Fibroblast of lung (primary cell): ENCODE measurements around the gene PCF11. TPM values are rescaled to one million over a fixed set of nuclear protein-coding genes. Genes with fewer than 3 reads are reported as not detected.

Experiments
- DNase-seq, 2 donors: peaks; one replicate each; pipeline versions ENCODE4 v3.0.0 to v3.0.0-alpha.2; 2010; ENCODE audit warnings: low read depth in 2 of 2
- H2AFZ ChIP-seq: 2 replicates; pipeline ENCODE4 v1.5.1; 2012; ENCODE audit warnings: low read length, control low read depth, inconsistent platforms
- H3K27ac ChIP-seq: 2 replicates; pipeline ENCODE4 v1.5.1; 2011; ENCODE audit warnings: low read length, control low read depth; ENCODE audit not compliant: insufficient read depth
- H3K27me3 ChIP-seq: 2 replicates; pipeline ENCODE4 v1.5.1; 2011; ENCODE audit warnings: mild to moderate bottlenecking, low read length; ENCODE audit not compliant: control insufficient read depth, insufficient read depth
- H3K36me3 ChIP-seq: 2 replicates; pipeline ENCODE4 v1.5.1; 2011; ENCODE audit warnings: low read length; ENCODE audit not compliant: control insufficient read depth, insufficient read depth
- H3K4me1 ChIP-seq: 2 replicates; pipeline ENCODE4 v1.5.1; 2011; ENCODE audit warnings: low read length; ENCODE audit not compliant: control insufficient read depth, insufficient read depth; ENCODE audit errors: extremely low read depth
- H3K4me2 ChIP-seq: 2 replicates; pipeline ENCODE4 v1.5.1; 2011; ENCODE audit warnings: low read length, control low read depth; ENCODE audit not compliant: insufficient read depth; ENCODE audit errors: extremely low read depth
- H3K4me3 ChIP-seq, 4 experiments: fragments of 200-600 bp in 1 of 4; sonication (generic) in 1 of 4; replicated peaks in 1 of 4; 2 replicates each; pipeline ENCODE4 v1.5.1; 2011 to 2016; ENCODE audit warnings: low read length in 4 of 4, low read depth in 3 of 4, mild to moderate bottlenecking in 3 of 4, control low read depth in 2 of 4, inconsistent platforms in 1 of 4, mixed read lengths in 1 of 4; ENCODE audit not compliant: insufficient read depth in 1 of 4; ENCODE audit errors: control extremely low read depth in 1 of 4
- H3K79me2 ChIP-seq: 2 replicates; pipeline ENCODE4 v1.5.1; 2012; ENCODE audit warnings: mild to moderate bottlenecking, low read length, inconsistent platforms; ENCODE audit not compliant: control insufficient read depth, insufficient read depth
- H3K9ac ChIP-seq: 2 replicates; pipeline ENCODE4 v1.5.1; 2011; ENCODE audit warnings: mild to moderate bottlenecking, low read length, control low read depth; ENCODE audit not compliant: insufficient read depth
- H3K9me3 ChIP-seq: 2 replicates; pipeline ENCODE4 v1.5.1; 2012; ENCODE audit warnings: low read depth, low read length; ENCODE audit not compliant: control insufficient read depth, insufficient read depth
- H4K20me1 ChIP-seq: 2 replicates; pipeline ENCODE4 v1.5.1; 2011; ENCODE audit warnings: low read length; ENCODE audit not compliant: control insufficient read depth, insufficient read depth; ENCODE audit errors: extremely low read depth
- EZH2 ChIP-seq: IDR thresholded peaks from 2 replicates; pipeline ENCODE4 v1.5.1; 2012; ENCODE audit warnings: low read length, control low read depth, mild to moderate bottlenecking; ENCODE audit errors: missing control alignments
- polyA minus RNA-seq: library from RNA; depleted of rRNA, polyadenylated mRNA; stranded (reverse); fragments of >200 nt; gene quantifications from 2 replicates; pipeline ENCODE4 v1.2.3, GENCODE V29; 2011; ENCODE audit warnings: low replicate concordance
- polyA plus RNA-seq, 2 donors: library from polyadenylated mRNA; depleted of rRNA in 1 of 2; stranded (reverse) in 1 of 2; unstranded in 1 of 2; fragments of >200 nt; gene quantifications; 2 replicates each; pipeline ENCODE4 v1.2.1, GENCODE V29; 2011 to 2012; ENCODE audit warnings: missing spikeins in 1 of 2
- total RNA-seq: library from RNA; depleted of rRNA; stranded (reverse); fragments of >200 nt; gene quantifications from 2 replicates; pipeline ENCODE4 v1.2.1, GENCODE V29; 2014
- TF ChIP-seq, protein P1 (sequence below), 2 donors: IDR thresholded peaks in 1 of 2; conservative IDR thresholded peaks in 1 of 2; 1 replicate in 1 of 2; 2 replicates in 1 of 2; pipeline ENCODE4 v1.5.1; 2011 to 2012; ENCODE audit warnings: low read length in 2 of 2, control low read depth in 1 of 2, inconsistent platforms in 1 of 2, low read depth in 1 of 2, mild to moderate bottlenecking in 1 of 2

The PCF11 gene, protein sequence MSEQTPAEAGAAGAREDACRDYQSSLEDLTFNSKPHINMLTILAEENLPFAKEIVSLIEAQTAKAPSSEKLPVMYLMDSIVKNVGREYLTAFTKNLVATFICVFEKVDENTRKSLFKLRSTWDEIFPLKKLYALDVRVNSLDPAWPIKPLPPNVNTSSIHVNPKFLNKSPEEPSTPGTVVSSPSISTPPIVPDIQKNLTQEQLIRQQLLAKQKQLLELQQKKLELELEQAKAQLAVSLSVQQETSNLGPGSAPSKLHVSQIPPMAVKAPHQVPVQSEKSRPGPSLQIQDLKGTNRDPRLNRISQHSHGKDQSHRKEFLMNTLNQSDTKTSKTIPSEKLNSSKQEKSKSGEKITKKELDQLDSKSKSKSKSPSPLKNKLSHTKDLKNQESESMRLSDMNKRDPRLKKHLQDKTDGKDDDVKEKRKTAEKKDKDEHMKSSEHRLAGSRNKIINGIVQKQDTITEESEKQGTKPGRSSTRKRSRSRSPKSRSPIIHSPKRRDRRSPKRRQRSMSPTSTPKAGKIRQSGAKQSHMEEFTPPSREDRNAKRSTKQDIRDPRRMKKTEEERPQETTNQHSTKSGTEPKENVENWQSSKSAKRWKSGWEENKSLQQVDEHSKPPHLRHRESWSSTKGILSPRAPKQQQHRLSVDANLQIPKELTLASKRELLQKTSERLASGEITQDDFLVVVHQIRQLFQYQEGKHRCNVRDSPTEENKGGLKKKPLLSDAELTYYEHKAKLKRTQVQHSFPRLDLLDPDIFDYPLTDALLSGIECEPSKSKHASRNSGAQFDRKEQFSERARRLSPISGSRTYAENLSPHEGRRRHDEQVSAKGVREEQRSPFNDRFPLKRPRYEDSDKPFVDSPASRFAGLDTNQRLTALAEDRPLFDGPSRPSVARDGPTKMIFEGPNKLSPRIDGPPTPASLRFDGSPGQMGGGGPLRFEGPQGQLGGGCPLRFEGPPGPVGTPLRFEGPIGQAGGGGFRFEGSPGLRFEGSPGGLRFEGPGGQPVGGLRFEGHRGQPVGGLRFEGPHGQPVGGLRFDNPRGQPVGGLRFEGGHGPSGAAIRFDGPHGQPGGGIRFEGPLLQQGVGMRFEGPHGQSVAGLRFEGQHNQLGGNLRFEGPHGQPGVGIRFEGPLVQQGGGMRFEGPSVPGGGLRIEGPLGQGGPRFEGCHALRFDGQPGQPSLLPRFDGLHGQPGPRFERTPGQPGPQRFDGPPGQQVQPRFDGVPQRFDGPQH (N-terminal part only)
- total RNA-seq: 36.5 and 44.8 TPM in 2 replicates
- polyA plus RNA-seq: 23.9 and 26.6 TPM in 2 replicates
- 12.5 and 13.7 TPM in 2 replicates for polyA plus RNA-seq (2012)
- polyA minus RNA-seq: 3.4 and 6.8 TPM in 2 replicates

DNA sequence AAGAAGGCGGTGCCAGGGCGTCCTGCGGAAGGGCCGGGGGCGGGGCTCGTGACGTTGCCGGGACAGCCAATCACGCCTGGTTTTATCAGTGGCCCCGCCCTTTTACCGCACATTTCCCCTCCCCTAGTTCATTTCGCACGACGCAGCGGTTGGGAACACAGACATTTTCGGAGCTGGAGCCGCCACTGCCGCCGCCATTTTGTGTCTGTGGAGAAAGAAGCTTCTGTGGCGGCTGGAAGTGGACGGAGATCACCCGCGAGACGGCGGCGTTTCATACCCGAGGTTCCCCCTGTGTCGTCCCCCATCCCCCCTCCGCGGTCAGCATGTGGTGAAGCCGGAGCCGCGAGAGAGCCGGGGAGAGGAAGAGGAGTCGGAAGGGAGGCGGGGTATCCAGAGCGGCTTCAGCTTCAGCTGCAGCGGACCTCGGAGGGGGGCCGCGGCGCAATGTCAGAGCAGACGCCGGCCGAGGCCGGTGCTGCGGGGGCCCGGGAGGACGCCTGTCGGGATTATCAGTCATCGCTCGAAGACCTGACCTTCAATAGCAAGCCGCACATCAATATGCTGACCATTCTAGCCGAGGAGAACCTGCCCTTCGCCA lies at the start of gene PCF11:
TSS of gene PCF11 (plus strand) at position 136 of the 598 bp plus-strand sequence. CDS start at position 445, 309 bp downstream.
- H4K20me1 ChIP-seq: peaks cover 13% of the 10 kb centered on the region
- no peaks in the 10 kb centered on the region for H3K9me3 ChIP-seq
- peak within 1 kb of the TSS; percentile 79 for H2AFZ ChIP-seq
- H3K79me2 ChIP-seq: peaks cover 52% of the 10 kb centered on the region
- peak within 1 kb of the TSS; percentile 97 to 99 (median 98) for H3K4me3 ChIP-seq
- H3K4me2 ChIP-seq: peak within 1 kb of the TSS; percentile 95
- H3K27ac ChIP-seq: peak within 1 kb of the TSS; percentile 99
- no peaks in the 10 kb centered on the region for H3K27me3 ChIP-seq
- no peak for TF ChIP-seq EZH2
- TF ChIP-seq, protein P1, sequence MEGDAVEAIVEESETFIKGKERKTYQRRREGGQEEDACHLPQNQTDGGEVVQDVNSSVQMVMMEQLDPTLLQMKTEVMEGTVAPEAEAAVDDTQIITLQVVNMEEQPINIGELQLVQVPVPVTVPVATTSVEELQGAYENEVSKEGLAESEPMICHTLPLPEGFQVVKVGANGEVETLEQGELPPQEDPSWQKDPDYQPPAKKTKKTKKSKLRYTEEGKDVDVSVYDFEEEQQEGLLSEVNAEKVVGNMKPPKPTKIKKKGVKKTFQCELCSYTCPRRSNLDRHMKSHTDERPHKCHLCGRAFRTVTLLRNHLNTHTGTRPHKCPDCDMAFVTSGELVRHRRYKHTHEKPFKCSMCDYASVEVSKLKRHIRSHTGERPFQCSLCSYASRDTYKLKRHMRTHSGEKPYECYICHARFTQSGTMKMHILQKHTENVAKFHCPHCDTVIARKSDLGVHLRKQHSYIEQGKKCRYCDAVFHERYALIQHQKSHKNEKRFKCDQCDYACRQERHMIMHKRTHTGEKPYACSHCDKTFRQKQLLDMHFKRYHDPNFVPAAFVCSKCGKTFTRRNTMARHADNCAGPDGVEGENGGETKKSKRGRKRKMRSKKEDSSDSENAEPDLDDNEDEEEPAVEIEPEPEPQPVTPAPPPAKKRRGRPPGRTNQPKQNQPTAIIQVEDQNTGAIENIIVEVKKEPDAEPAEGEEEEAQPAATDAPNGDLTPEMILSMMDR (conservative IDR thresholded peaks at IDR 0.05 in 1 of 2, IDR thresholded peaks at IDR 0.05 in 1 of 2; ENCODE audit: low read depth in 1 of 2, low read length in 2 of 2): no peak
- H3K36me3 ChIP-seq: no peaks in the 10 kb centered on the region
- H3K4me1 ChIP-seq: no peaks in the 10 kb centered on the region
- peak within 1 kb of the TSS; percentile 98 for H3K9ac ChIP-seq
- no peak for DNase-seq

DNA sequence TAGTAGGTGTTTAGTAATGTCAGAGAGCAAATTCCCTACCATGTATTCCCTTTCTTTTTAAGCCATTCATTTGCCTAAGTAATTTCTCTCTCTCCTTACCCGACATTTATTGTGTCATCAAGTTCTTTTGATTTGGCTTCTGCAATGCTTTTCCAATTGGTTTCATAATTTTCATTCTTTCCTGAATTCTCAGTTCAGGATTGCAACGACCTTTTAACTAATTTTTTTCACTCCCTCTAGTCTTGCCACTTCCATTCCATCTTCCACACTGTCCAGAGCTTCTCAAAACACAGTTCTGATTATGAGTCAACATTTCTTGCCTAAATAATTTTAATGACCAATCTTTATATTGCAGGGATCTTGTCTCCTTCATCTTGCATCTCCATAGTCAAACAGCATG lies 44.0 kb upstream of the PCF11 start:
- DNase-seq: no peak
- H3K79me2 ChIP-seq: no peaks in the 10 kb centered on the region
- H3K27ac ChIP-seq: no peak overlapping the region
- H2AFZ ChIP-seq: no peak overlapping the region
- H3K4me2 ChIP-seq: no peak overlapping the region
- no peak overlapping the region for H3K4me3 ChIP-seq
- H4K20me1 ChIP-seq: no peaks in the 10 kb centered on the region
- peaks cover 2% of the 10 kb centered on the region for H3K4me1 ChIP-seq
- no peak overlapping the region for H3K9ac ChIP-seq
- no peaks in the 10 kb centered on the region for H3K27me3 ChIP-seq
- TF ChIP-seq, protein P1 (conservative IDR thresholded peaks at IDR 0.05 in 1 of 2, IDR thresholded peaks at IDR 0.05 in 1 of 2; ENCODE audit: low read depth in 1 of 2, low read length in 2 of 2): no peak
- no peak for TF ChIP-seq EZH2
- no peaks in the 10 kb centered on the region for H3K9me3 ChIP-seq
- no peaks in the 10 kb centered on the region for H3K36me3 ChIP-seq
